ENCODE results near the gene ULBP1. TPM values are rescaled to one million over a fixed set of nuclear protein-coding genes. Genes with fewer than 3 reads are reported as not detected.
A peak's percentile ranks its signal among the peaks of the same experiment; 100 is the strongest.

ULBP1 gene
- total and polyA plus RNA-seq, 2 donors, result 0.19 to 0.68 TPM

DNA sequence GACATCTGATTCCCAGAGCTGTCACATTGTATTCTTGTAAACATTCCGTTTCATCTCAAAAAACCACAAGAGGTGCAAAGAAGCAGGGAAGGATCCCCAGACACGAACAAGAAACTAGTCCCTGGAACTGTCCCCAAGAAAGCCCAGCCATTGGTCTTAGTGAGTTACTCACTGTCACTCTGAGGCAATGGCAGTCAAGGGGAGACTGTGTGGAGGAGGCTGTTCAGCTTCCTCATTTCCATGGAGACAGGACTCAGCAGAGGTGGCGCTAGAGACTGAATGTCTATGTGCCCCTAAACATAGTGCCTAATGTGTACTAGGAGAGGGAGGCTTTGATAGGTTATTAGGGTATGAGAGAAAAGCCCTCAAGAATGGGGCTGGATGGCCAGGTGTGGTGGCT is 11.1 kb downstream of the ULBP1 start:
- peak in 1 of 9 donors; percentile 37 for DNase-seq (ENCODE audit: low read depth in 6 of 9, low spot score in 9 of 9)
- no peaks in the 10 kb centered on the region for H3K9me3 ChIP-seq (ENCODE audit: control insufficient read depth in 2 of 2, insufficient read depth in 1 of 2, low read length in 1 of 2)
- no peak overlapping the region for H3K27ac ChIP-seq (ENCODE audit: low read depth in 1 of 2, low read length in 1 of 2)
- no peaks in the 10 kb centered on the region for H3K36me3 ChIP-seq (ENCODE audit: control insufficient read depth in 2 of 2, insufficient read depth in 2 of 2, low read length in 1 of 2)
- H3K4me3 ChIP-seq (ENCODE audit: low read length in 2 of 2), result no peak overlapping the region
- WGBS, result 38% methylated on average over 3 of the region's 3 CpGs
- peaks cover 4 to 90% of the 10 kb centered on the region in 2 donors for H3K27me3 ChIP-seq (ENCODE audit: control insufficient read depth in 2 of 2, insufficient read depth in 1 of 2, low read length in 1 of 2)
- H3K4me1 ChIP-seq (ENCODE audit: control insufficient read depth in 2 of 2, insufficient read depth in 2 of 2, low read length in 2 of 2), result peaks cover 0 to 2% of the 10 kb centered on the region in 2 donors

DNA sequence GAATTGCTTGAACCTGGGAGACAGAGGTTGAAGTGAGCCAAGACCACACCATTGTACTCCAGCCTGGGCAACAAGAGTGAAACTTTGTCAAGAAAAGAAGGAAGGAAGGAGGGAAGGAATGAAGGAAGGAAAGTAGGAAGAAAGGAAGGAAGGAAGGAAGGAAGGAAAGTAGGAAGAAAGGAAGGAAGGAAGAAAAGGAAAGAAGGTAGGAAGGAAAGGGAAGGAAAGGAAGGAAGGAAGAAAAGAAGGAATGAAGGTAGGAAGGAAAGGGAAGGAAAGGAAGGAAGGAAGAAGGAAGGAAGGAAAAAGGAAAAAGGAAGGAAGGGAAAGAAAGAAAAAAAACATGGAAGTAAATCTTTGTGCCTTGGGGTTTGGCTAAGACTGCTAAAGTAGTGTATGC is 11.7 kb downstream of the ULBP1 start:
- Histone ChIP-seq H3K36me3 (ENCODE audit: control insufficient read depth in 2 of 2, insufficient read depth in 2 of 2, low read length in 1 of 2) (no peaks in the 10 kb centered on the region), H3K4me3 (ENCODE audit: low read length in 2 of 2) (no peak overlapping the region), H3K27me3 (ENCODE audit: control insufficient read depth in 2 of 2, insufficient read depth in 1 of 2, low read length in 1 of 2) (peaks cover 4 to 89% of the 10 kb centered on the region in 2 donors), H3K4me1 (ENCODE audit: control insufficient read depth in 2 of 2, insufficient read depth in 2 of 2, low read length in 2 of 2) (peaks cover 0 to 2% of the 10 kb centered on the region in 2 donors), H3K9me3 (ENCODE audit: control insufficient read depth in 2 of 2, insufficient read depth in 1 of 2, low read length in 1 of 2) (no peaks in the 10 kb centered on the region), H3K27ac (ENCODE audit: low read depth in 1 of 2, low read length in 1 of 2) (no peak overlapping the region)
- DNase-seq (ENCODE audit: low read depth in 6 of 9, low spot score in 9 of 9), result no peak

DNA sequence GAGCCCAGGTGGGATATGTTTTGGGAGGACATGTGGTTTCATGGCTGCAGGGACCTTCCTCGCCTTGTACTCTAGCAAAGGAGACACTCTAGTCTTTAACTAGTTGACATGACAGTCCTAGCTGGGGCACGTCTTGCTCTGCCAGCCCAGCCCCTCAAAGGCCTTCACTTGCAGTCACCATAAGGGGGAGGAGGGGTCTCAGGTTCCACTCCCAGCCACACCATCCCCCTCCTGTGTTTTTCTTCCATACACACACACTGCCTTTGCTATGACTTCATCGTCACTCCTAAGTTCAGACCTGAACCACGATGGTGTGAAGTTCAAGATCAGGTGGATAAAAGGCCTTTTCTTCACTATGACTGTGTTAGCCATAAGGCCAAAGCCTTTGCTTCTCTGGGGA is 13.5 kb downstream of the ULBP1 start:
- Histone ChIP-seq H3K4me1 (ENCODE audit: control insufficient read depth in 2 of 2, insufficient read depth in 2 of 2, low read length in 2 of 2) (peaks cover 0 to 2% of the 10 kb centered on the region in 2 donors), H3K36me3 (ENCODE audit: control insufficient read depth in 2 of 2, insufficient read depth in 2 of 2, low read length in 1 of 2) (no peaks in the 10 kb centered on the region), H3K4me3 (ENCODE audit: low read length in 2 of 2) (no peak overlapping the region), H3K27ac (ENCODE audit: low read depth in 1 of 2, low read length in 1 of 2) (no peak overlapping the region), H3K27me3 (ENCODE audit: control insufficient read depth in 2 of 2, insufficient read depth in 1 of 2, low read length in 1 of 2) (peaks cover 6 to 91% of the 10 kb centered on the region in 2 donors), H3K9me3 (ENCODE audit: control insufficient read depth in 2 of 2, insufficient read depth in 1 of 2, low read length in 1 of 2) (no peaks in the 10 kb centered on the region)
- DNase-seq (ENCODE audit: low read depth in 6 of 9, low spot score in 9 of 9), result no peak
- WGBS, result 89% methylated on average over 4 of the region's 4 CpGs

DNA sequence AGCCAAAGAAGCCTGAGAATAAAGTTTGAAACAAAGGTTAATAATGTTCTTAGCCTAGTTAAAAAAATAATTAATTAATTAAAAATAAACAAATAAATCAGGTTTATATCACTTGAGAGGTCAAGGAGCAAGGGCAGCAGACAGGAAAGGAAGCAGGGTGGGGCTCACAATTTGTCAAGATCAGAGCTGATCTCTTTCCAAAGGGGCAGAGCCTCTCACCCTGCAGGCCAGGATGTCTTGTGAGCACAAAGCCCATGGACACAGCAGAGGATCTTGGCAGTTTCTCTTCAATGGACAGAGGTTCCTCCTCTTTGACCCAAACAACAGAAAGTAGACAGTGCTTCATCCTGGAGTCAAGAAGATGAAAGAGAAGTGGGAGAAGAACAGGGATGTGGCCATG is 14.9 kb downstream of the ULBP1 start:
- H3K27me3 ChIP-seq (ENCODE audit: control insufficient read depth in 2 of 2, insufficient read depth in 1 of 2, low read length in 1 of 2), result peaks cover 14 to 98% of the 10 kb centered on the region in 2 donors

DNA sequence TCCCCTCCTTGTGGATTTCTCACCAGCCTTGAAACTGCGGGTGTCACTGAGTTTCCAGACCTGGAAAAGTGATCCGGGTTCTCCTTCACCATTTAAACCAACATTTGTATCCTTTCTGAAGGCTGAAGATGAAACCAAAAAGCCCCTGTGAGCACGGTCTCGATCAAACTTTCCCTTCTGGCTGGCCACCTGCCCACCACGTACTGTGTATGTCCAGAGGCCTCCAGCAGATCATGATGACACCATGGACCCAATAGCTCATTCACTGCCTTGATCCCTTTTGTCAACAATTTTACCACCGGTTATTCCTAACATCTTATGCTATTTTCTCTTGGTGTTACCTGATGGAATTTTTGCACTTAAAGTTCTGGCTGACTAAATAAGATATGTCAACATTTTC is 15.6 kb downstream of the ULBP1 start:
- WGBS, result 87% methylated on average over 6 of the region's 6 CpGs
- Histone ChIP-seq H3K36me3 (ENCODE audit: control insufficient read depth in 2 of 2, insufficient read depth in 2 of 2, low read length in 1 of 2) (no peaks in the 10 kb centered on the region), H3K27ac (ENCODE audit: low read depth in 1 of 2, low read length in 1 of 2) (no peak overlapping the region), H3K9me3 (ENCODE audit: control insufficient read depth in 2 of 2, insufficient read depth in 1 of 2, low read length in 1 of 2) (no peaks in the 10 kb centered on the region), H3K27me3 (ENCODE audit: control insufficient read depth in 2 of 2, insufficient read depth in 1 of 2, low read length in 1 of 2) (peaks cover 12 to 95% of the 10 kb centered on the region in 2 donors), H3K4me3 (ENCODE audit: low read length in 2 of 2) (no peak overlapping the region), H3K4me1 (ENCODE audit: control insufficient read depth in 2 of 2, insufficient read depth in 2 of 2, low read length in 2 of 2) (no peaks in the 10 kb centered on the region)
- no peak for DNase-seq (ENCODE audit: low read depth in 6 of 9, low spot score in 9 of 9)

More for the DNA sequence above, 14.9 kb downstream of the ULBP1 start:
- Histone ChIP-seq H3K4me3 (ENCODE audit: low read length in 2 of 2) (no peak overlapping the region), H3K9me3 (ENCODE audit: control insufficient read depth in 2 of 2, insufficient read depth in 1 of 2, low read length in 1 of 2) (no peaks in the 10 kb centered on the region), H3K36me3 (ENCODE audit: control insufficient read depth in 2 of 2, insufficient read depth in 2 of 2, low read length in 1 of 2) (no peaks in the 10 kb centered on the region), H3K4me1 (ENCODE audit: control insufficient read depth in 2 of 2, insufficient read depth in 2 of 2, low read length in 2 of 2) (peaks cover 0 to 2% of the 10 kb centered on the region in 2 donors), H3K27ac (ENCODE audit: low read depth in 1 of 2, low read length in 1 of 2) (no peak overlapping the region)
- no peak for DNase-seq (ENCODE audit: low read depth in 6 of 9, low spot score in 9 of 9)

DNA sequence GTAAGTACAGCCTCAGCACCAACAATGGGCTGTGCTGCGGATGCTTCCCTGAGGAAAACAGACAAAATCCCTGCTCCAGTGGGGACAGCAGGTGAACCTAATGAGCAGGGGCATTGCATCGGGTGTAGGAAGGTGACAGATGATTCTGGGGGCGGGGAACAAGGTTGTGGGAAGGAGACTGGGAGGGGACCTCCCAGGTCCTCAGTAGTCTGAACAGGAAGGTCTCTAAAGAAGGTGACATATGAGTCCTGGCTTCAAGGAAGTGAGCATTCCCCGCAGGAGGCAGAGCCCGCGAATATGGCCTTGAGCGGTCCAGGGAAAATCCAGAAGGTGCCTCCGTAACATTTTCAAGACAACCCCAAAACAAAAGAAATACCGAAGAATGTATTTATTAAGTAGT is 19.4 kb downstream of the ULBP1 start:
- H3K27me3 ChIP-seq (ENCODE audit: control insufficient read depth in 2 of 2, insufficient read depth in 1 of 2, low read length in 1 of 2), result peaks cover 14 to 95% of the 10 kb centered on the region in 2 donors
- 26% methylated on average over 9 of the region's 9 CpGs for WGBS
- H3K4me1 ChIP-seq (ENCODE audit: control insufficient read depth in 2 of 2, insufficient read depth in 2 of 2, low read length in 2 of 2), result peaks cover 0 to 4% of the 10 kb centered on the region in 2 donors

DNA sequence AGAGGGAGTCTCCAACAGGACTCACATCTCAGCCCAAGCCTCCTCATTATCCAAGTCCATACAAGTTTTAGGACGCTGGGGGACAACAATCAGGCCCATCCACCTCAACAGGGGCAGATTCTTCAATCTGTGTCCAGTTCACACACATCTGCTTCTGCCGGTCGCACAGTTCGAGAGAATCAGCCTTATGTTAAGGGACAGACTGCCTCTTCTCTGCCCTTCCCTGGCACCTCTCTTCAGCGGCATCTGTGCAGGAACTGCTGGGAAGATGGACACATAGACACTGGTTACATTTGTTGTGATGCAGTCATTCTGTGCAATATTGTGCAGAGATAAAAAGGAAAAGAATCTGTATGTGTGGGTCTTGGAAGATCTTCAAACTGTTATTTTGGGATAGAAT is 21.0 kb downstream of the ULBP1 start:
- no peak overlapping the region for H3K4me3 ChIP-seq (ENCODE audit: low read length in 2 of 2)
- no peak overlapping the region for H3K27ac ChIP-seq (ENCODE audit: low read depth in 1 of 2, low read length in 1 of 2)
- no peak for DNase-seq (ENCODE audit: low read depth in 6 of 9, low spot score in 9 of 9)
- 75% methylated on average over 5 of the region's 5 CpGs for WGBS
- peaks cover 4 to 15% of the 10 kb centered on the region in 2 donors for H3K4me1 ChIP-seq (ENCODE audit: control insufficient read depth in 2 of 2, insufficient read depth in 2 of 2, low read length in 2 of 2)
- H3K36me3 ChIP-seq (ENCODE audit: control insufficient read depth in 2 of 2, insufficient read depth in 2 of 2, low read length in 1 of 2), result no peaks in the 10 kb centered on the region
- peaks cover 20 to 95% of the 10 kb centered on the region in 2 donors for H3K27me3 ChIP-seq (ENCODE audit: control insufficient read depth in 2 of 2, insufficient read depth in 1 of 2, low read length in 1 of 2)
- peaks cover 2 to 6% of the 10 kb centered on the region in 2 donors for H3K9me3 ChIP-seq (ENCODE audit: control insufficient read depth in 2 of 2, insufficient read depth in 1 of 2, low read length in 1 of 2)

More for the DNA sequence above, 19.4 kb downstream of the ULBP1 start:
- Histone ChIP-seq H3K27ac (ENCODE audit: low read depth in 1 of 2, low read length in 1 of 2) (no peak overlapping the region), H3K9me3 (ENCODE audit: control insufficient read depth in 2 of 2, insufficient read depth in 1 of 2, low read length in 1 of 2) (no peaks in the 10 kb centered on the region), H3K36me3 (ENCODE audit: control insufficient read depth in 2 of 2, insufficient read depth in 2 of 2, low read length in 1 of 2) (no peaks in the 10 kb centered on the region), H3K4me3 (ENCODE audit: low read length in 2 of 2) (no peak overlapping the region)
- no peak for DNase-seq (ENCODE audit: low read depth in 6 of 9, low spot score in 9 of 9)

DNA sequence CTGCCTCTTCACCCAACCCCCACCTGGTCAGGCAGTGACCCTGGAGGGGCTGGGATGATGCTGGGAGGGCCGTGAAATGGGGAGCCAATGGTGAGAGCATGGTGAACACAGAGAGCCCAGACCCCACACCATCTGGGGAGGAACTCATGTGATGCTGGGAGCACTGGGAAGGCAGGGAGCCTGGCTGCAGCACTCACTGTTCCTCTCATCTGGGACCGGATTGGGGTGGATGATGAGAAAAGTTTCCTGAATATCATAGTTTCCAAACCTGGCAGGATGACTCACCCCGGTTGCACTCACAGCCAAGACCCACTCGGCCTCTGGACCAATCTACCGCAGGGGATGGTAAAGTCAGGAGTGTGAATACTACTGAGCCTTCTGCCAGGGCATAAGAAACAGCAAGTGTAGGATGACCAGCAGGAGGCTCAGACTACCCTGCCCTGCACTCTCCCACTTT is 21.8 kb downstream of the ULBP1 start:
- Histone ChIP-seq H3K27me3 (ENCODE audit: control insufficient read depth in 2 of 2, insufficient read depth in 1 of 2, low read length in 1 of 2) (peaks cover 20 to 95% of the 10 kb centered on the region in 2 donors), H3K36me3 (ENCODE audit: control insufficient read depth in 2 of 2, insufficient read depth in 2 of 2, low read length in 1 of 2) (no peaks in the 10 kb centered on the region), H3K9me3 (ENCODE audit: control insufficient read depth in 2 of 2, insufficient read depth in 1 of 2, low read length in 1 of 2) (peaks cover 2 to 9% of the 10 kb centered on the region in 2 donors), H3K4me1 (ENCODE audit: control insufficient read depth in 2 of 2, insufficient read depth in 2 of 2, low read length in 2 of 2) (peaks cover 4 to 22% of the 10 kb centered on the region in 2 donors), H3K4me3 (ENCODE audit: low read length in 2 of 2) (no peak overlapping the region), H3K27ac (ENCODE audit: low read depth in 1 of 2, low read length in 1 of 2) (no peak overlapping the region)
- no peak for DNase-seq (ENCODE audit: low read depth in 6 of 9, low spot score in 9 of 9)
- 37% methylated on average over 5 of the region's 5 CpGs for WGBS

DNA sequence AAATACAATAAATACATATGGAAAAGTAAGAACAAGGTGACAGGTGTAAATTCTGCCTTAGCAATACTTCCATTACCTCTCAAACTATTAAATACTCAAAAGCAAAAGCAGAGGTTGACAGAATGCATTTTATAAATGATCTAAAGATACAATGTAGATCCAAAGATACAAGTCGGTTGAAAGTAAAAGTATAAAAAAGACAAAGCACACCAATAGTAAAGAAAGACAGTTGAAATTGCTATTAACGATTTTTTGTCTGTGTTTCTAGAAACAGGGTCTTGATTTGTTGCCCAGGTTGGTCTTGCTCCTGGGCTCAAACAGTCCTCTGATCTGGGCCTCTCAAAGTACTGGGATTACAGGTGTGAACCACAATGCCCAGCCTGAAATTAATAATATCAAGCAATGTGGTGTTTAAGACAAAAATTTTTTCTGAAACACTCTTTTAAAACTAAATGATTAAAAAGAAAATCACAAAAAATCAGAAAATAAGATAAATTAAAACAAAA is 23.9 kb downstream of the ULBP1 start:
- H3K4me1 ChIP-seq (ENCODE audit: control insufficient read depth in 2 of 2, insufficient read depth in 2 of 2, low read length in 2 of 2), result peaks cover 4 to 41% of the 10 kb centered on the region in 2 donors
- H3K27me3 ChIP-seq (ENCODE audit: control insufficient read depth in 2 of 2, insufficient read depth in 1 of 2, low read length in 1 of 2), result peaks cover 26 to 95% of the 10 kb centered on the region in 2 donors
- 49% methylated on average over 2 of the region's 2 CpGs for WGBS
- no peaks in the 10 kb centered on the region for H3K36me3 ChIP-seq (ENCODE audit: control insufficient read depth in 2 of 2, insufficient read depth in 2 of 2, low read length in 1 of 2)
- H3K4me3 ChIP-seq (ENCODE audit: low read length in 2 of 2), result no peak overlapping the region
- DNase-seq (ENCODE audit: low read depth in 6 of 9, low spot score in 9 of 9), result no peak
- H3K27ac ChIP-seq (ENCODE audit: low read depth in 1 of 2, low read length in 1 of 2), result no peak overlapping the region
- peaks cover 2 to 10% of the 10 kb centered on the region in 2 donors for H3K9me3 ChIP-seq (ENCODE audit: control insufficient read depth in 2 of 2, insufficient read depth in 1 of 2, low read length in 1 of 2)
